Measurements from ENCODE around the gene GATAD2B. TPM values are rescaled to one million over a fixed set of nuclear protein-coding genes. Genes with fewer than 3 reads are reported as not detected.
A peak's percentile ranks its signal among the peaks of the same experiment; 100 is the strongest.

Gene GATAD2B
- total RNA-seq, 1 donor from 2014 or later: 48.4 TPM

DNA sequence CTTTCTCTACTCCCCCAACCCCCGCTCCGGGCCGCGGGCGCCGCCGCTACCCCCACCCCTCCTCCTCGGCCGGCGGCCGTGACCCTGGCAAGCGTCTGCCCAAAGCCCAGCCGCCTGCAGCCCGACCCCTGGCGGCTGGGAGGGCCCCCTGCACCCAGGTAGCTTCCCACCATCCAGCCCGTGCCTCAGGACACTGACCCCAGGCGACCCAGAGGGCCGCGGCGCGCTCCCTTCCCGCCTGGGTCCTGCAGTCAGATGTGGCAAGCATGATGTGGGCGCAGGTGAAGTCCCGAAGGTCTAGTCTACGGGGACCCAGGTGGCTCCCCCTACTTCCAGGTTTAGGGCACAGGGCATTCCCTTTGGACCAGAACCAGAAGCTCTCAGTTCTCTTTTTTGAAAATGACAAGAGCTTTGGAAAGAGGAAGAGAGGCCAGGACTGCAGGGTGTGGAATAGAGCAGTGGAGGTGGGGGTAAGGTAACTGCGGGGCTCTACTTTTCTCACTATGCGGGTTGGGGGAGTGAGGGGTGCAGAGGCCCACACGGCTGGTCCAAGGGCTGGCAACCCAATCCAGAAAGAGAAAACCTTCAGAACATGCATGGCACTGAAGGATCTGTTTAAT, 24.0 kb upstream of the GATAD2B start, which contains the start of gene DENND4B:
Gene DENND4B, minus strand, starts transcription at position 97 of the 620 bp plus-strand sequence. CDS start 2,344 bp downstream, outside the sequence.
- Histone ChIP-seq H4K20me1 (ENCODE audit: insufficient read depth, low read length) (peaks cover 11% of the 10 kb centered on the region), H3K4me2 (ENCODE audit: low read length) (peak within 1 kb of the TSS; percentile 96), H3K79me2 (ENCODE audit: insufficient read depth, low read length) (peaks cover 26% of the 10 kb centered on the region), H3K9ac (ENCODE audit: low read length) (peak within 1 kb of the TSS; percentile 85), H3K36me3 (ENCODE audit: insufficient read depth, low read length) (peaks cover 11% of the 10 kb centered on the region), H3K4me1 (ENCODE audit: insufficient read depth, low read length) (peaks cover 9% of the 10 kb centered on the region), H3K4me3 (ENCODE audit: insufficient read depth, low read depth, low read length) (peak within 1 kb of the TSS; percentile 78), H3K27ac (ENCODE audit: low read depth, low read length) (peak within 1 kb of the TSS; percentile 47), H3K9me3 (ENCODE audit: insufficient read depth, low read depth, low read length) (no peaks in the 10 kb centered on the region), H3K27me3 (ENCODE audit: insufficient read depth, low read length) (no peaks in the 10 kb centered on the region), H2AFZ (ENCODE audit: low read depth, low read length) (peak within 1 kb of the TSS; percentile 67)
- H3K9me3 Mint-ChIP-seq (ENCODE audit: unreplicated experiment): no peaks in the 10 kb centered on the region
- H3K4me3 Mint-ChIP-seq (ENCODE audit: unreplicated experiment): peak within 1 kb of the TSS; percentile 90
- H3K27me3 Mint-ChIP-seq (ENCODE audit: low read depth, unreplicated experiment): no peaks in the 10 kb centered on the region
- FAIRE-seq (no peak), DNase-seq (ENCODE audit: low read depth) (peak; percentile 36)
- H3K36me3 Mint-ChIP-seq (ENCODE audit: low read depth, unreplicated experiment): peaks cover 13% of the 10 kb centered on the region
- H3K4me1 Mint-ChIP-seq (ENCODE audit: low read depth, unreplicated experiment): peaks cover 6% of the 10 kb centered on the region
- peak within 1 kb of the TSS; percentile 82 for H3K27ac Mint-ChIP-seq (ENCODE audit: unreplicated experiment)
- TF ChIP-seq, protein P1, sequence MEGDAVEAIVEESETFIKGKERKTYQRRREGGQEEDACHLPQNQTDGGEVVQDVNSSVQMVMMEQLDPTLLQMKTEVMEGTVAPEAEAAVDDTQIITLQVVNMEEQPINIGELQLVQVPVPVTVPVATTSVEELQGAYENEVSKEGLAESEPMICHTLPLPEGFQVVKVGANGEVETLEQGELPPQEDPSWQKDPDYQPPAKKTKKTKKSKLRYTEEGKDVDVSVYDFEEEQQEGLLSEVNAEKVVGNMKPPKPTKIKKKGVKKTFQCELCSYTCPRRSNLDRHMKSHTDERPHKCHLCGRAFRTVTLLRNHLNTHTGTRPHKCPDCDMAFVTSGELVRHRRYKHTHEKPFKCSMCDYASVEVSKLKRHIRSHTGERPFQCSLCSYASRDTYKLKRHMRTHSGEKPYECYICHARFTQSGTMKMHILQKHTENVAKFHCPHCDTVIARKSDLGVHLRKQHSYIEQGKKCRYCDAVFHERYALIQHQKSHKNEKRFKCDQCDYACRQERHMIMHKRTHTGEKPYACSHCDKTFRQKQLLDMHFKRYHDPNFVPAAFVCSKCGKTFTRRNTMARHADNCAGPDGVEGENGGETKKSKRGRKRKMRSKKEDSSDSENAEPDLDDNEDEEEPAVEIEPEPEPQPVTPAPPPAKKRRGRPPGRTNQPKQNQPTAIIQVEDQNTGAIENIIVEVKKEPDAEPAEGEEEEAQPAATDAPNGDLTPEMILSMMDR (IDR thresholded peaks at IDR 0.05; ENCODE audit: insufficient read depth, low read depth, low read length): peak; percentile 49
- TF ChIP-seq EZH2 (IDR thresholded peaks at IDR 0.05; ENCODE audit: insufficient read depth, low read length): no peak

DNA sequence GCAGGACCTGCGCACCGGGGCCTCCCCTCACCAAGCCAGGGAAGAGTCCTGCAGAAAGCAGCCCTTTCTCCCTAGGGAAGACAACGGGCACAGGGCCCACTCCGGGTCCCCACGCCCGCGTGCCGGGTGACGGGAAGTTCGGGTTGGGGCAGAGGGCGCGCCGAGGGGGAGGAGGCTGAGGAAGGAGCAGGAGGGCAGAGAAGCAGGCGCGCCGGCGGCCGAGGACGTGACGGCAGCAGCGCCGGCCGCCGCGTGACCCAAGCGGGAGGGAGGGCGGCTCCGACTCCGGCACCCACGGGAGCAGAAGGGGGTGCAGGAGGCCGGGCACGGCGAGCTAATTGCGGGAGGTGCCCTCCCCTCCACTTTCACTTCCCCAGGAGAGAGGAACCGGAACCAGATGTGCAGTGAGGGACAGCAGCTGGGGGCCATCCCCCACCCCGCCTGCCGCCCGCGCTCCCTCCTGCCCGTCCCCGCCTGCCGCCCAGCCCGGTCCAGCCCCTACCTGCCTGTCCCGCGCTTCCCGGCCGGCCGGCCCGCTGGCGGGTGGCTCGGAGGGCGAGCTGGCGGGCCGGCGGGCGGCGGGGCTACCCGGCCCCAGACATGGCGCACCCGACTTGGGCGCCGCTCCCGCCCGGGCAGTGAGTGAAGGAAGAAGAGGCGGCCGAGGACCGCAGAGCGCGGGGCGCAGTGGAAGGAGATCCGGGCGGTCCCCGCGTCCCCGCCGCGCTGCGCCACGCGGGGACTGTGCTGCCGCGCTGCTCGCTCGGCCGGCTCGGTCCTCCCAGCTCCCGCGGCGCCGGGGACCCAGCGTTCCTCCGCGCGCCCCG, 23.2 kb upstream of the GATAD2B start:
- H3K79me2 ChIP-seq (ENCODE audit: insufficient read depth, low read length): peaks cover 26% of the 10 kb centered on the region
- DNase-seq (ENCODE audit: low read depth): peak; percentile 33
- H3K4me3 ChIP-seq (ENCODE audit: insufficient read depth, low read depth, low read length): peak overlapping the region; percentile 78
- peak overlapping the region; percentile 96 for H3K4me2 ChIP-seq (ENCODE audit: low read length)
- Mint-ChIP-seq H3K27me3 (ENCODE audit: low read depth, unreplicated experiment) (no peaks in the 10 kb centered on the region), H3K27ac (ENCODE audit: unreplicated experiment) (peak overlapping the region; percentile 26), H3K9me3 (ENCODE audit: unreplicated experiment) (no peaks in the 10 kb centered on the region), H3K4me3 (ENCODE audit: unreplicated experiment) (peak overlapping the region; percentile 90), H3K4me1 (ENCODE audit: low read depth, unreplicated experiment) (peaks cover 6% of the 10 kb centered on the region), H3K36me3 (ENCODE audit: low read depth, unreplicated experiment) (peaks cover 14% of the 10 kb centered on the region)
- H3K9me3 ChIP-seq (ENCODE audit: insufficient read depth, low read depth, low read length): no peaks in the 10 kb centered on the region
- H3K27ac ChIP-seq (ENCODE audit: low read depth, low read length): peak overlapping the region; percentile 47
- H3K4me1 ChIP-seq (ENCODE audit: insufficient read depth, low read length): peaks cover 9% of the 10 kb centered on the region
- TF ChIP-seq, protein P1 (IDR thresholded peaks at IDR 0.05; ENCODE audit: insufficient read depth, low read depth, low read length): no peak
- no peak for TF ChIP-seq EZH2 (IDR thresholded peaks at IDR 0.05; ENCODE audit: insufficient read depth, low read length)
- no peaks in the 10 kb centered on the region for H3K27me3 ChIP-seq (ENCODE audit: insufficient read depth, low read length)
- FAIRE-seq: no peak
- peak overlapping the region; percentile 85 for H3K9ac ChIP-seq (ENCODE audit: low read length)
- H4K20me1 ChIP-seq (ENCODE audit: insufficient read depth, low read length): peaks cover 8% of the 10 kb centered on the region
- H2AFZ ChIP-seq (ENCODE audit: low read depth, low read length): peak overlapping the region; percentile 67
- peaks cover 11% of the 10 kb centered on the region for H3K36me3 ChIP-seq (ENCODE audit: insufficient read depth, low read length)

All from astrocyte (in vitro differentiated cells and primary cell).